GM19238 (cell line): ENCODE results near the gene MRPS7.

Experiments
- DNase-seq: peaks from one replicate; pipeline ENCODE4 v3.0.0; 2011; ENCODE audit warnings: low spot score; ENCODE audit not compliant: insufficient read length

The MRPS7 gene

DNA sequence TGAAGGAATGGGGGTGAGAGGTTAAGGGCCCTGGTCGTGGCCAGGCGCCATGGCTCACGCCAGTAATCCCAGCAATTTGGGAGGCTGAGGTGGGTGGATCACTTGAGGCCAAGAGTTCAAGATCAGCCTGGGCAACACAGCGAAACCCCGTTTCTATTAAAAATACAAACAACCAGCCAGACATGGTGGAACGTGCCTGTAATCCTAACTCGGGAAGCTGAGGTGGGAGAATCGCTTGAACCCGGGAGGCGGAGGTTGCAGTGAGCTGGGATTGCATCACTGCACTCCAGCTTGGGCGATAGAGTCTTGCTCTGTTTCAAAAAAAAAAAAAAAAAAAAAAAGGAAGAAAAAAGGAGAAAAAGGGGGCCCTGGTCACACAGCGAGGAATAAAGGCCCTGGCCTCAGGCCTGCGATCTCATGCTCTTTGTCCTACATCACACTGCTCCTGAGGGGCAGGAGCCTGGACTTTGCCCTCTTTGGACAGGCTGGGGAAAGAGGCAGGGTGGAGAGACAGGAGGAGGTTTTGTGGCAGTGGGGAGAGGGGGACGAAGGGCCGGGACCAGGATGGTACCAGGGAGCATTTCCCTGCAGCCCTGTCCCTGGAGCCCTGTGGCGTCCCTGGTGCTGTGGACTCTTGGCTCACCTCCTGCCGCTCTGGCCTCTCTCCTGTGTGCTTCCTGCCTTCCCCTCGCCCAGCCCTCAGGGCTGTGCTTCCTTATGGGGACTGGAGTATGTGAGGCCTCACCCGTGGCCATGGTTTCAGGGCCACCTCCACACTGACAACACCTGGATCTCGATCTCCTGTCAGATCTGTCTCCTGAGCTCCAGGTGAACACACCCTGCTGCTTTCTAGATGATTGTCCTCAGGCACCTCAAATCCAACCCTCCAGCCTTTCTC, 47.3 kb downstream of the MRPS7 start:
- no peak for DNase-seq

DNA sequence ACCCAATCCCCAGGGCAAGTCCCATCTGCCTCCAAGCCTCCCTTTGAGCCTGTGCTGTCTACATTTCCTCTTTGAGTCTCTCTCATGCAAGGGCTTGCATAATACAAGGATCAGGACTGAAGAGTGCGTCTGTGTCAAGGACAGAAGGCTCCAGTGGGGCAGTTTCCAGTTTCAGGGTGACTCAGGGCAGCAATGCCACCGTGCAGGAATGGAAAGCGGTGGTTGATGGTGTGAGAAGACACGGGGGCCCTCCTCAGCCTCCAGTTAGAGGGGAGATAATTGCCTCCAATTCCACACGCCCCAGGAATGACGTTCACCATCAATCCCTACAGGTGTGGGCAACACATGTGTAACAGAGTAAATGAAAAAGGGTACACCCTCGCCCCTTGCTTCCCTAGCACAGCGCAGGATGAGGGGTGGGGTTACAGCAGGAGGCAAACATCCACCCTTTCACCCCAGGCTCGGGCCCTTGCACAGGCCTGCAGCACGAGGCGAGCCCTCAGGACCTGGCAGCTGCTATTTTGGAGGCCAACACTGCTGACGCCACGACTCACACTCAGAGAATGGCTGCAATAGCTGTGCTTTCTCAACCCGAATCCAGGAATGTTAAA, 52.4 kb downstream of the MRPS7 start:
- DNase-seq = no peak

- DNase-seq = no peak
Observed at GRCh38 chr17:75315541-75316243, 54.0 kb downstream of the MRPS7 start.
